ENCODE measurements around the gene BSN. TPM values are rescaled to one million over a fixed set of nuclear protein-coding genes. Genes with fewer than 3 reads are reported as not detected.

The BSN gene
- total RNA-seq, 4 donors from 2014 or later = under 0.01 to 0.38 (median 0.16) TPM; not detected in 1

- no peak for TF ChIP-seq CTCF (IDR thresholded peaks at IDR 0.05; ENCODE audit: low read depth)
Observed at GRCh38 chr3:49674497-49674983, 120.3 kb downstream of the BSN start.

- TF ChIP-seq CTCF (IDR thresholded peaks at IDR 0.05; ENCODE audit: low read depth) = no peak
Observed at GRCh38 chr3:49675912-49676311, 121.6 kb downstream of the BSN start.

GRCh38 chr3:49680493-49681231 is 126.4 kb downstream of the BSN start:
- no peak for TF ChIP-seq CTCF (IDR thresholded peaks at IDR 0.05; ENCODE audit: low read depth)

- TF ChIP-seq CTCF (IDR thresholded peaks at IDR 0.05; ENCODE audit: low read depth) = no peak
Observed at GRCh38 chr3:49681232-49681522, 126.9 kb downstream of the BSN start.

GRCh38 chr3:49681543-49681942 is 127.3 kb downstream of the BSN start:
- TF ChIP-seq CTCF (IDR thresholded peaks at IDR 0.05; ENCODE audit: low read depth) = no peak

- no peak for TF ChIP-seq CTCF (IDR thresholded peaks at IDR 0.05; ENCODE audit: low read depth)
Observed at GRCh38 chr3:49683162-49683561, 128.9 kb downstream of the BSN start.

- TF ChIP-seq CTCF (IDR thresholded peaks at IDR 0.05; ENCODE audit: low read depth) = no peak
Observed at GRCh38 chr3:49689046-49689907, 135.0 kb downstream of the BSN start, which contains the start of the genes MST1 and RNF123. Gene MST1 (minus strand): TSS chr3:49689474. CDS start chr3:49688691, 783 bp downstream. Gene RNF123 (plus strand): TSS chr3:49689557. CDS start chr3:49691166, 1,609 bp downstream.

Data from subcutaneous adipose tissue (tissue), 4 donors.